ENCODE data around the gene ACP3. TPM values are rescaled to one million over a fixed set of nuclear protein-coding genes. Genes with fewer than 3 reads are reported as not detected.

ACP3 gene
- polyA plus RNA-seq, 1 donor (not counting 4 experiments of a cell fraction or from before 2014, with no cell fraction given): 1.3 TPM

GRCh38 chr3:132394320-132394719, 77.1 kb downstream of the ACP3 start:
- Histone ChIP-seq H3K9ac (ENCODE audit: control insufficient read depth, extremely low read depth, insufficient read depth, low read length) (no peak overlapping the region), H3K4me3 (ENCODE audit: control insufficient read depth in 2 of 3, extremely low read depth in 1 of 3, insufficient read depth in 2 of 3, low read depth in 1 of 3, low read length in 3 of 3) (no peak overlapping the region), H3K27ac (ENCODE audit: control insufficient read depth, insufficient read depth, low read length) (no peak overlapping the region), H3K9me3 (ENCODE audit: control insufficient read depth, low read depth, low read length) (no peaks in the 10 kb centered on the region), H3K9me1 (ENCODE audit: control insufficient read depth, extremely low read depth, insufficient read depth, low read length) (no peaks in the 10 kb centered on the region), H3K27me3 (ENCODE audit: control insufficient read depth, extremely low read depth, insufficient read depth, low read length) (no peaks in the 10 kb centered on the region), H3K4me1 (ENCODE audit: control insufficient read depth, extremely low read depth, insufficient read depth, low read length) (no peaks in the 10 kb centered on the region), H4K20me1 (ENCODE audit: control insufficient read depth, extremely low read depth, insufficient read depth, low read length) (no peaks in the 10 kb centered on the region), H3K79me2 (ENCODE audit: control insufficient read depth, insufficient read depth, low read length) (no peaks in the 10 kb centered on the region), H2AFZ (ENCODE audit: control insufficient read depth, low read length) (no peak overlapping the region), H3K36me3 (ENCODE audit: control insufficient read depth in 2 of 2, extremely low read depth in 1 of 2, insufficient read depth in 2 of 2, low read length in 2 of 2) (no peaks in the 10 kb centered on the region), H3K4me2 (ENCODE audit: control insufficient read depth, extremely low read depth, insufficient read depth, low read depth, low read length) (no peak overlapping the region)
- DNase-seq (ENCODE audit: low read depth, low spot score): no peak
- dilution Hi-C loops (cut with MboI; ENCODE audit: extremely low pct_ligation_motif_present, low sequenced_read_pairs): no loop called here
- FAIRE-seq: no peak
- TF ChIP-seq EZH2 (IDR thresholded peaks at IDR 0.05; ENCODE audit: low read length): no peak
- no peak for TF ChIP-seq CTCF (optimal IDR thresholded peaks at IDR 0.05 in 1 of 3, IDR thresholded peaks at IDR 0.05 in 1 of 3, conservative IDR thresholded peaks at IDR 0.05 in 1 of 3; ENCODE audit: extremely low read depth in 1 of 3, insufficient read depth in 2 of 3, low read length in 3 of 3)

GRCh38 chr3:132395126-132395525, 77.9 kb downstream of the ACP3 start:
- dilution Hi-C loops (cut with MboI; ENCODE audit: extremely low pct_ligation_motif_present, low sequenced_read_pairs): no loop called here
- H3K27ac ChIP-seq (ENCODE audit: control insufficient read depth, insufficient read depth, low read length): no peak overlapping the region
- no peak overlapping the region for H3K4me2 ChIP-seq (ENCODE audit: control insufficient read depth, extremely low read depth, insufficient read depth, low read depth, low read length)
- TF ChIP-seq EZH2 (IDR thresholded peaks at IDR 0.05; ENCODE audit: low read length) (no peak), CTCF (optimal IDR thresholded peaks at IDR 0.05 in 1 of 3, IDR thresholded peaks at IDR 0.05 in 1 of 3, conservative IDR thresholded peaks at IDR 0.05 in 1 of 3; ENCODE audit: extremely low read depth in 1 of 3, insufficient read depth in 2 of 3, low read length in 3 of 3) (no peak)
- no peak for FAIRE-seq
- H3K4me1 ChIP-seq (ENCODE audit: control insufficient read depth, extremely low read depth, insufficient read depth, low read length): no peaks in the 10 kb centered on the region
- no peaks in the 10 kb centered on the region for H3K9me1 ChIP-seq (ENCODE audit: control insufficient read depth, extremely low read depth, insufficient read depth, low read length)
- no peaks in the 10 kb centered on the region for H4K20me1 ChIP-seq (ENCODE audit: control insufficient read depth, extremely low read depth, insufficient read depth, low read length)
- no peaks in the 10 kb centered on the region for H3K36me3 ChIP-seq (ENCODE audit: control insufficient read depth in 2 of 2, extremely low read depth in 1 of 2, insufficient read depth in 2 of 2, low read length in 2 of 2)
- no peak overlapping the region for H2AFZ ChIP-seq (ENCODE audit: control insufficient read depth, low read length)
- H3K4me3 ChIP-seq (ENCODE audit: control insufficient read depth in 2 of 3, extremely low read depth in 1 of 3, insufficient read depth in 2 of 3, low read depth in 1 of 3, low read length in 3 of 3): no peak overlapping the region
- DNase-seq (ENCODE audit: low read depth, low spot score): no peak
- no peak overlapping the region for H3K9ac ChIP-seq (ENCODE audit: control insufficient read depth, extremely low read depth, insufficient read depth, low read length)
- H3K9me3 ChIP-seq (ENCODE audit: control insufficient read depth, low read depth, low read length): no peaks in the 10 kb centered on the region
- no peaks in the 10 kb centered on the region for H3K27me3 ChIP-seq (ENCODE audit: control insufficient read depth, extremely low read depth, insufficient read depth, low read length)
- no peaks in the 10 kb centered on the region for H3K79me2 ChIP-seq (ENCODE audit: control insufficient read depth, insufficient read depth, low read length)

All from keratinocyte (primary cell).